ENCODE data around the gene ERCC2.

- TF ChIP-seq EZH2 (IDR thresholded peaks at IDR 0.05; ENCODE audit: insufficient read depth, low read length) (no peak), CTCF (IDR thresholded peaks at IDR 0.05; ENCODE audit: insufficient read depth, low read depth, low read length) (no peak)
Measured at GRCh38 chr19:45401815-45402214, 31.4 kb upstream of the ERCC2 start.
